DMS114 treated with DMSO at 0.1 percent for 48 hours (cell line): ENCODE results near the gene PLPPR1.
"Not testable (repeated sequence)": the region's sequence is repeated elsewhere in the genome, so short reads cannot be mapped to it uniquely, and the experiment has no call there.

ENCODE experiments used
- DNase-seq: peaks from one replicate; lab custom pipeline; 2025; ENCODE audit not compliant: unreplicated experiment; lab: John Stamatoyannopoulos, UW

The PLPPR1 gene

GRCh38 chr9:101028346-101029314, at the start of gene PLPPR1:
TSS of gene PLPPR1 (plus strand) at chr9:101028727.
- no peak for DNase-seq

- DNase-seq: no peak
Measured at GRCh38 chr9:100989731-100990130, 38.8 kb upstream of the PLPPR1 start.

DNA sequence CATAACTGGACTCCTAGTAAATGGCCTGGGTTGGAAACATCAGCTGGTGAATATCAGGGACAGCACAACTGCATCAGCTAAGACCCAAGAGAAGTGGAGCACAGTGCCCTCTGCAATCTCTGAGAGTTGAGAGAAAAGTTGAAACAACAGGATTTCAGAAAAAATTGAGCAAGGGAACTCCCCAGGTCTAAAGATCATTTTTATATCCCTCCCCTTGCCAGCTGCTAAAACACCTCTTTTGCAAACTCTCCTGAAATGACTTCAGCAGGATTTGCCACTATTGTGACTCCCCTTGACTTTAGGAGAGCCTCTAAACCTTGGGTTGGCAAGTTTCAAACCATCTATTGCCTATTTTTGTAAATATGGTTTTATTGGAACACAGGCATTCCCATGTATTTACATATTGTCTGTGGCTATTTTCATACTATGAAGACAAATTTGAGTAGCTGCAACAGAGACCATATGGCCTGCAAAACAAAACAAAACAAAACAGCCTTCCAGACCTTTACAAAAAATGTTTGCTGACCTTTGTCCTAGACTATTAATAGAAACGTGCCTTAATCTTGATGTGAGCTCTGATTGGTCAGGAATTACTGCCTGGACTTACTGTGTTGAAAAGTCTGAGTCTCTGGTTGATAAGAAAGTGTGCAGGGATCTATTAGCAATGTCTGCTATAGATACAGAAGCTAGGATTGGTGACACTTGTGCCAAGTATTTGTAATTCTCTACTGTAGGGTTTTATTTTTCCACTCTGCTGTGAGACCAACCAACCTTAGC, 37.7 kb upstream of the PLPPR1 start:
- no peak for DNase-seq

GRCh38 chr9:100992632-100993031, 35.9 kb upstream of the PLPPR1 start:
- DNase-seq: no peak

- DNase-seq: no peak
Measured at GRCh38 chr9:100999906-101000544, 28.5 kb upstream of the PLPPR1 start.

GRCh38 chr9:101005246-101005645, 23.3 kb upstream of the PLPPR1 start:
- no peak for DNase-seq

GRCh38 chr9:101014566-101014965, 14.0 kb upstream of the PLPPR1 start:
- no peak for DNase-seq

DNA sequence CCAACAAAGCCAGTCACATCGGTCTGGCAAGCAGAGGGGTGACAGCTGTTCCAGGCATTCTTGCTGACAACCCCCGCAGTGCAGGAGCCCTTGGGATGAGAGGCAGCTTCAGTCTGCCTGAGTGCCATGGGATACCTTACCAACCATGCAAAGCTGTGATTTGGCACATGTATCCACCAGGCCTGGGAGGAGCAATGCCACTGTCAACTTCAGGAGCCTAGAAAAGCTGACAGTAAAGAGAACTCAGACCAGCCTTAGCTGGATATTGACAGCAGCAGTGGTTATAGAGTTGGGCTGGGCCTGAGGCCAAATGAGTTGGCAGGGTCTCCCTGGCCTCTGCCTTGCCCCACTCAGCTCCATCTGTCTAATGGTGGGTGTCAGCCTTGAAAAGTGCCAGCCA, 10.1 kb upstream of the PLPPR1 start:
- no peak for DNase-seq

GRCh38 chr9:101022704-101023103, 5.8 kb upstream of the PLPPR1 start:
- DNase-seq: no peak

DNA sequence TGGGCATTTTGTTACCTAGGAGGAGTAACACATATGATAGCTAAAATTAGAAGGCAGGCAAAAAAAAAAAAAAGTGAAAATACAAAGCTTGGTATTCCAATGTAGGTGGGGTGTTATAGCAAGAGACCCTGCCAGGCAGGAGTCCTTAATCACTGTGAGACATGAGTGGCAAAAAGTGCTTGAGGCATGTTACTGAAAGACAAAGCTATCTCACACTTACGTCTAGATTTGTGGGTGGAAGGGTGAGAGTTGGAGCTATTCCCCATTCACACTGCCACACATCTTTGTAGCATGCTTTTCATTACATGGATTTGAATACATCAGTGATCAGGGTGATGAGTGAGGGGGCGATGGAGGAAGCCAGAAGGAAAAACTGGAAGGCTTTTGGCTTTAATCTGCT, 2.6 kb upstream of the PLPPR1 start:
- no peak for DNase-seq

DNA sequence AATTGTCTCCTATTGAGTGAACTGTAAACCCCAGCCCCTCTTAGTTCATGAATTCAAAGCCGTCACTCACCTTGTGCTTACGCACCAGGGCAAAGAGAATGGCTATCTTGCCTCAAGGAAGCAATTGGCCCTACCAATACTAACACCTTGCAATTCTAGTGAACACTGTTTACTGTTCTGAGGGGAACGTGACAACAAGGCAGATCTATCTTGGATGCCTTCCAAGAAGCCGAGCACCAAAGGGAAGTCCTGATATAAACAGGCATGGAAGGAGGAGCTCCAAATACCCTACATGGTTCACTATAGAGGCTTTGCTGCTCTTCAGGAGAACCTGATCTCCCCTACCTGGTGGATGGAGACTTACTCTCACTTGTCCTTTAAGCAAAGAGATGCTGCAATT, 1.7 kb upstream of the PLPPR1 start:
- DNase-seq: no peak

DNA sequence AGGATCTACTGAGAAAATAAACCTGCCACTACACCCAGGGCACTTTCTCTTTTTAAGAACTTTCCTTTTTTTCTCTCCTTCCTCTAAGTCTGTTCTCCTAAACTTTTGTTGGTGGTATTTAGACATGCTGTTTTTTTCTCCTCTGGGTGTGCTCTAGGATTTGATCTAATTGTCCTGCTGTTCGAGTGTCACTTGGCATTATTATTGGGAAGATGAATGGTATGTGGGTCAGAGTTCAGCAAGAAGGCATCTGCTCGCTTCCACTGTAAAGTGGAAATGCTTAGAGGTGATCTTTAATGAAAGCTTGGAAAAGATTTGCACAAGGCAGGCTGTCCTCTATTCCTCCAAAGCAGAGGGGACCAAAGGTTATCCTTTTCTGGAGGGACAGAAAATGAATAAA, 1.3 kb upstream of the PLPPR1 start:
- DNase-seq: no peak

- DNase-seq: no peak
Measured at GRCh38 chr9:101027733-101028345, 688 bp upstream of the PLPPR1 start.

GRCh38 chr9:101029315-101030085, 973 bp downstream of the PLPPR1 start:
- no peak for DNase-seq

DNA sequence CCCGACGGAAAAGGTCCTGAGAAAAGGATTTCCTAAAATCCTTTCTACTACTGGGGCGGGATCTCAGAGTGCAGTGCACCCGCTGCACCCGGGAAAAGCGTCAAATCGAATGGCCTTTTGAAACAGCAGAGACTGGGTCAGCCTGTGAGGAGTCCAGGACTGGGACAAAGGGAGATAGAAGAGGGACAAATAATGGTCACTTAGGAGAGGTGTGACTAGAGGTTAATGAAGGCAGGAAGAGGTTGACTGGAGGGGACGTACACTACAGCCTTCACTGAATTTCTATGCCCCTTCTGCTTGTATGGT, 1.5 kb downstream of the PLPPR1 start:
- no peak for DNase-seq

DNA sequence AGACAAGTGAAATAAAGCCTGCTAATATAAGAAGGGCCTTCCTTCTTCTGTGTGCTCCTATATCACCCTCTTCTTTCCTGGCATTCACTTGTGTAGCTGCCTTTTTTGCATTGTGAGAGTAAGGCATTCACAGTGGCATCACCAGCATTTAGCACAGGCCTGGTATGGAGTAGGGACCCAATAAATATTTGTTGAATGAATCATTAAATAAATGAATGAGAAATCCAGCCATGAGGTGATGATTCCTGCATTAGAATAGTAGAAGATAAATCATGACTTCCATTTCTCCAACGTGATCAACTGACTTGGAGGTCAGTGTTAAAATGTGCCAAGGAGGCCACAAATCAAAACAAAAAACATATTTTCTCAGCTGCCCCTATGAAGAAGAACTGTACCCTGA, 3.9 kb downstream of the PLPPR1 start:
- no peak for DNase-seq

DNA sequence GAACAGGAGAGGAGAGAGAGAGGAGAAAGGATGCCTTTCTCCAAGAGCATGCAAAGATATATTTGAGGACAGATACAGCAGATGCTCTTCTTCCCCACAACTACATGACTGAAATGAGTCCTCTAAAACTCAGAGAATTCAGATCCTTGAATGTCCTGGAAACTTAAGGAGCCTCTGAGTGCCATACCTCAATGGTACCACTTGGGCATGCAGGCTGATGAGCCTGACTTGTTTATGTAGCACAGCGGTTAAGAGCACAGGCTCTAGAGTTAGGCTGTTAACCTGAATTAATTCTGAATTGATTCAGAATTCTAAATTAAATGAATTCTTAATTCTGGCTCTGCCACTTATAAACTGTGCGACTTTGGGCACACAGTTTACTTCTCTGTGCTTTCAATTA, 5.7 kb downstream of the PLPPR1 start:
- DNase-seq: no peak

GRCh38 chr9:101035098-101035497, 6.6 kb downstream of the PLPPR1 start:
- DNase-seq: no peak

GRCh38 chr9:101037430-101037829, 8.9 kb downstream of the PLPPR1 start:
- DNase-seq: no peak

- no peak for DNase-seq
Measured at GRCh38 chr9:101038488-101038887, 10.0 kb downstream of the PLPPR1 start.

DNA sequence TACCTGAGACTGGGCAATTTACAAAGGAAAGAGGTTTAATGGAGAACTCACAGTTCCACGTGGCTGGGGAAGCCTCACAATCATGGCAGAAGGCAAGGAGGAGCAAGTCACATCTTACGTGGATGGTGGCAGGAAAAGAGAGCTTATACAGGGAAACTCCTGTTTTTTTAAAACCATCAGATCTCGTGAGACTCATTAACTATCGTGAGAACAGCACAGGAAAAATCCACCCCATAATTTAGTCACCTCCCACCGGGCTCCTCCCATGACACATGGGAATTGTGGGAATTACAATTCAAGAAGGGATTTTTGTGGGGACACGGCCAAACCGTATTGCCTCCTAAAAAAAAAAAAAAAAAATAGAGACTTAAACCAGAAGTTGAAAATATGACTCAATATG, 11.1 kb downstream of the PLPPR1 start:
- DNase-seq: not testable (repeated sequence)
